HUES6 (cell line): ENCODE data around the gene SCN7A.
"Not testable (repeated sequence)": the region's sequence is repeated elsewhere in the genome, so short reads cannot be mapped to it uniquely, and the experiment has no call there.

Experiments used
- H3K27ac ChIP-seq: 2 replicates; pipeline ENCODE4 v1.7.0; 2013; ENCODE audit warnings: low read depth, mild to moderate bottlenecking, low read length, inconsistent platforms
- H3K27me3 ChIP-seq: 2 replicates; pipeline ENCODE4 v1.6.1; 2013; ENCODE audit warnings: low read length; ENCODE audit not compliant: control insufficient read depth, insufficient read depth
- H3K36me3 ChIP-seq: 2 replicates; pipeline ENCODE4 v1.6.1; 2013; ENCODE audit warnings: low read length; ENCODE audit not compliant: control insufficient read depth, insufficient read depth
- H3K4me1 ChIP-seq: 2 replicates; pipeline ENCODE4 v1.6.1; 2013; ENCODE audit warnings: low read length; ENCODE audit not compliant: control insufficient read depth, insufficient read depth
- H3K4me3 ChIP-seq: 2 replicates; pipeline ENCODE4 v1.5.1; 2013; ENCODE audit warnings: low read depth, low read length
- H3K9ac ChIP-seq: one replicate; pipeline ENCODE4 v1.6.1; 2013; ENCODE audit warnings: mild to moderate bottlenecking, low read length
- H3K9me3 ChIP-seq: 2 replicates; pipeline ENCODE4 v1.6.1; 2013; ENCODE audit warnings: low read depth, low read length; ENCODE audit not compliant: control insufficient read depth, insufficient read depth

Gene SCN7A

GRCh38 chr2:166419616-166419934 lies 74.5 kb downstream of the SCN7A start:
- Histone ChIP-seq H3K27me3 (no peaks in the 10 kb centered on the region), H3K27ac (no peak overlapping the region), H3K9me3 (no peaks in the 10 kb centered on the region), H3K4me3 (no peak overlapping the region), H3K4me1 (no peaks in the 10 kb centered on the region), H3K9ac (no peak overlapping the region), H3K36me3 (no peaks in the 10 kb centered on the region)

DNA sequence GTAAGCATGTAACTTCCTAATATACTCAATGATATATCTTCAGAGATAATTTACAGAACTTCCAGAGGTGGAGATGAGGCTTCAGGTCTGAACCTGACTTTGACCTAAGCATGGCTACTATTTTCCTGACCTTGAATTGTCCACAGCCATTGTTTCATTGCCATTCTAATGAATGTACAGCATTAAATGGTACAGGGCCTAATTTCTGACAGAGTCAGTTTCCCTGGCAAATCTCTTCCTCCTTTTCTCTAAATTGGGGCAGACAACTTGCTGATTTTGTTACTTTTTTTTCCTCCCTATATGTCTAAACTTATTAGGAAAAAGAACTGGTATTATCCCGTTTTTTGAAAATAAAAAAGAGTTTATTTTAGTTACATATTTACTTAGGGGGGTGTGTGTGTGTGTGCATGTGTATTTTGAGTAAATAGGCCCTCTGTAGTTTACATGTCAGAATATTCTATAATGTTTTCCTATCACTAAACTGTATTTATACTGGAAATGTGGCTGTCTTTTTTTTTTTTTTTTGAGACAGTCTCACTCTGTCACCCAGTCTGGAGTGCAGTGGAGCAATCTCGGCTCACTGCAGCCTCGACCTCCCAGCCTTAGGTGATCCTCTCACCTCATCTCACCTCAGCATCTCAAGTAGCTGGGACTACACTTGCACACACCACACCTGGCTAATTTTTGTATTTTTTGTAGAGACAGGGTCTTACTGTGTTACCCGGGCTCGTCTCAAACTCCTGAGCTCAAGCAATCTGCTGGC lies 75.0 kb downstream of the SCN7A start:
- Histone ChIP-seq H3K9me3 (no peaks in the 10 kb centered on the region), H3K9ac (no peak overlapping the region), H3K27ac (no peak overlapping the region), H3K4me3 (no peak overlapping the region), H3K36me3 (no peaks in the 10 kb centered on the region), H3K4me1 (no peaks in the 10 kb centered on the region), H3K27me3 (no peaks in the 10 kb centered on the region)

GRCh38 chr2:166417669-166418068 lies 76.4 kb downstream of the SCN7A start:
- H3K4me1 ChIP-seq: no peaks in the 10 kb centered on the region
- H3K9me3 ChIP-seq: no peaks in the 10 kb centered on the region
- H3K4me3 ChIP-seq: no peak overlapping the region
- H3K36me3 ChIP-seq: no peaks in the 10 kb centered on the region
- no peak overlapping the region for H3K27ac ChIP-seq
- H3K27me3 ChIP-seq: no peaks in the 10 kb centered on the region
- no peak overlapping the region for H3K9ac ChIP-seq

- Histone ChIP-seq H3K9ac (no peak overlapping the region), H3K9me3 (no peaks in the 10 kb centered on the region), H3K27ac (no peak overlapping the region), H3K27me3 (no peaks in the 10 kb centered on the region), H3K4me3 (no peak overlapping the region), H3K36me3 (no peaks in the 10 kb centered on the region), H3K4me1 (no peaks in the 10 kb centered on the region)
Observed at GRCh38 chr2:166413255-166413654, 80.8 kb downstream of the SCN7A start.

DNA sequence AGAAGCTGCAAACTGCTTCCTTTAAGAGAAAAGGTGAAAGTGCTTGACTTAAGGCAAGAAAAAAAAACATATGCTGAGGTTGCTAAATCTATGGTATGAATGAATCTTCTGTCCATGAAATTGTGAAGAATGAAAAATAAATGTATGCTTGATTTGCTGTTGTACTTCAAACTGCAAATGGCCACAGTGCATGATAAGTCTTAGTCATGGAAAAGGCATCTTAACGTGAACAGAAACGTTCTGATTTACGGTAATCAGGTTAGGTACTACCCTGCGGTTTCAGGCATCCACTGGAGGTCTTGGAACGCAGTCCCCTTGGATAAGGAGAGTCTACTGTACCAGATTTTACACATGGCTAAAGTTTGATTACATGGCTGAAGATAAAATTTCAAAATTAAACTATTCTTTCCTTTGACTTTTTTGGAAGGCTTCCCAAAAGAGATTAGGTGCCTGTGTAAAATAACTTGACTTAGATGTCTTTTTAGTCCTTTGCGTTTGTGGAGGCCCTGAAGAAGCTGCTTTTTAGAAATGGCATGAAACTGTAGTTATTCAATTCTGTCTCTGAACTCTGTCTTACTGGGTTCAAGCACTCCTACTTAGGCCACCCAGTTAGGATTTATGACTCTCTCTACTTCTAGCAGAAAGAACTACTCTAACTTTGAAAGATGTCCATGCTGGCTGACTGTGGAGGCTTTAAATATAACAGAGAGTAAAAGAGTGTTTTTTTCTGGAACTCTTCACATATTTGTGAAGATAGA lies 82.4 kb downstream of the SCN7A start:
- no peak overlapping the region for H3K27ac ChIP-seq
- H3K4me1 ChIP-seq: no peaks in the 10 kb centered on the region
- H3K27me3 ChIP-seq: no peaks in the 10 kb centered on the region
- H3K9me3 ChIP-seq: no peaks in the 10 kb centered on the region
- no peaks in the 10 kb centered on the region for H3K36me3 ChIP-seq
- H3K9ac ChIP-seq: no peak overlapping the region
- no peak overlapping the region for H3K4me3 ChIP-seq

GRCh38 chr2:166410828-166411472 lies 83.1 kb downstream of the SCN7A start:
- no peak overlapping the region for H3K4me3 ChIP-seq
- no peaks in the 10 kb centered on the region for H3K36me3 ChIP-seq
- H3K9ac ChIP-seq: no peak overlapping the region
- H3K27me3 ChIP-seq: no peaks in the 10 kb centered on the region
- H3K9me3 ChIP-seq: no peaks in the 10 kb centered on the region
- H3K4me1 ChIP-seq: no peaks in the 10 kb centered on the region
- H3K27ac ChIP-seq: no peak overlapping the region

- not testable (repeated sequence) for H3K27ac ChIP-seq, H3K4me1 ChIP-seq, H3K9me3 ChIP-seq, H3K4me3 ChIP-seq, H3K9ac ChIP-seq, H3K27me3 ChIP-seq, H3K36me3 ChIP-seq
Observed at GRCh38 chr2:166407746-166408145, 86.3 kb downstream of the SCN7A start.

DNA sequence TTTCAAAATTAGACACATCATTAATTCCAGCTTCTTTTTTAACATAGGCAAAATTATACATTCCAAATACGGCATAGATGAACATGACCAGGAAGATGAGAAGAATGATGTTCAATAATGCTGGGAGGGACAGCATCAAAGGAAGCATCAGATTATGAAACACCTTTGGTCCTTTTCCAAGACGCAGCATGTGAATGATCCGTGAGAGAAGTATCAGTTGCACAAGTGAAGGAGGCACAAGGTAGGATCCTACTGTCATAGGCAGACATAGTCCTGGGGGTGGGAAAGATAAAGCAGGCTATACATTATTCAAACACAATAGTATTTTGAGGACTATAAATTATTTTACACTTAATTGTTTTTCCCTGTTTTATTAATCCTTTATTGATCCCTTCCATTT lies 87.7 kb downstream of the SCN7A start:
- no peaks in the 10 kb centered on the region for H3K27me3 ChIP-seq
- H3K36me3 ChIP-seq: no peaks in the 10 kb centered on the region
- no peak overlapping the region for H3K27ac ChIP-seq
- no peaks in the 10 kb centered on the region for H3K4me1 ChIP-seq
- no peak overlapping the region for H3K4me3 ChIP-seq
- no peak overlapping the region for H3K9ac ChIP-seq
- no peaks in the 10 kb centered on the region for H3K9me3 ChIP-seq

DNA sequence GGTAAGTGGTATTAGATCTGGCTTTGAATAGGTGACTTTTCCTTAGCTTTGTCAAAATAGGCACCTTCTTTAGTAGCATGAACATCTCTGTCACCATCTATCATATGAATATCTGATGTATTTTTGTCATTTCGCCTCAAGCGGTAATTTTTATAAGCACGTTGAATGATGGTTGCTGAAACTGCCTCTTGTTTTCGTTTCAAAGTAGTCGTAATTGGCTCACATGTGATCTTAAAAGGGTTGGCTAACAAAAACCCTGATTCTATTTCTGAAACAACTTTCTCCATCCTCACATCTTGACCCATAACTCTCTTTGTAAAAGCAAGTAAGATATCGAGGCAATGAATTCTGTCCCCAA lies 88.5 kb downstream of the SCN7A start:
- H3K4me1 ChIP-seq: no peaks in the 10 kb centered on the region
- no peak overlapping the region for H3K27ac ChIP-seq
- H3K36me3 ChIP-seq: no peaks in the 10 kb centered on the region
- H3K9ac ChIP-seq: no peak overlapping the region
- H3K27me3 ChIP-seq: no peaks in the 10 kb centered on the region
- no peak overlapping the region for H3K4me3 ChIP-seq
- no peaks in the 10 kb centered on the region for H3K9me3 ChIP-seq

DNA sequence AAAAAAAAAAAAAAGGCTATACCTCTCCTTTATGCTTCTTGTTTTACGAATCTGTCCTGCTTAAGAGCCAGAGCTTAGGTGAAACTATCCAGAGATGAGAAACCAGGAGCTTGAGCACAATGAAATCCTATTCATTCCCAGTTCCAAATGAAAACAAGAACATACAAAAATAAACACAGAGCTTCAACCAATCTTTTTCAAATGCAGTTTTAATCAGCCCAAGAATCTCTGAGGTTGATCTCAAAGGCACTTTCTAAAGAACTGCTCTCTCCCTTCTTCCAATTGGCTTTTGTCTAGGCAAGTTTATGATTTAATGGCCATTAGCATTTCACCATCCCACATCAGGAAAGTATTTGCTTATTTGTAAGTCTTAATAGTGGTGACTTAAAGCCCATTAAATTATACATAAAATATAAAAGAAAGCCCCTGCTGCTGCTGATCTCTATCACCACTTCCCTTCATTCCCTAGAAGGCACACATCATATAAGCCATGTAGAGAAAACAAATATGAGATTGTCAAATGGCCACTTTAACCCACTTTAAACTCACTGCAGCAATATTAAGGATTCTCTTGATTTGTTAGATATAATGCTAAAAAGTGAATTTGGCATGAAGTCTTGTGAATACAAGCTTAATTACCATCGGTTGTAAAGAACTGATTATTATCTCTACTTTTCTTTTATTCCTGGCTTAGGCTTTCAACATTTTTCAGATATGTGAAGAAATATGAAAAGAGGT lies 89.0 kb downstream of the SCN7A start:
- H3K4me3 ChIP-seq: no peak overlapping the region
- H3K36me3 ChIP-seq: no peaks in the 10 kb centered on the region
- H3K27ac ChIP-seq: no peak overlapping the region
- H3K27me3 ChIP-seq: no peaks in the 10 kb centered on the region
- H3K4me1 ChIP-seq: no peaks in the 10 kb centered on the region
- H3K9me3 ChIP-seq: no peaks in the 10 kb centered on the region
- H3K9ac ChIP-seq: no peak overlapping the region

- no peaks in the 10 kb centered on the region for H3K9me3 ChIP-seq
- no peak overlapping the region for H3K4me3 ChIP-seq
- no peaks in the 10 kb centered on the region for H3K36me3 ChIP-seq
- H3K4me1 ChIP-seq: no peaks in the 10 kb centered on the region
- H3K27ac ChIP-seq: no peak overlapping the region
- no peaks in the 10 kb centered on the region for H3K27me3 ChIP-seq
- no peak overlapping the region for H3K9ac ChIP-seq
Observed at GRCh38 chr2:166394245-166394644, 99.8 kb downstream of the SCN7A start.
